Ishikawa (cell line): ENCODE measurements around the gene ABHD17C.

Source experiments
- CEBPB ChIP-seq: IDR thresholded peaks from 2 replicates; pipeline ENCODE4 v1.6.1; 2012
- CREB1 ChIP-seq: IDR thresholded peaks from 2 replicates; pipeline ENCODE4 v1.6.1; 2012; ENCODE audit warnings: low read depth
- EGR1 ChIP-seq: IDR thresholded peaks from 2 replicates; pipeline ENCODE4 v1.6.1; 2012
- EP300 ChIP-seq: IDR thresholded peaks from 2 replicates; pipeline ENCODE4 v1.6.1; 2012; ENCODE audit warnings: borderline replicate concordance
- FOXM1 ChIP-seq: IDR thresholded peaks from 2 replicates; pipeline ENCODE4 v1.6.1; 2012; ENCODE audit warnings: low read depth, borderline replicate concordance
- NFIC ChIP-seq: IDR thresholded peaks from 2 replicates; pipeline ENCODE4 v1.6.1; 2012
- RAD21 ChIP-seq: IDR thresholded peaks from 2 replicates; pipeline ENCODE4 v1.6.1; 2012; ENCODE audit warnings: low read depth
- REST ChIP-seq: IDR thresholded peaks from 2 replicates; pipeline ENCODE4 v1.6.1; 2012; ENCODE audit warnings: low read depth, mild to moderate bottlenecking
- TAF1 ChIP-seq: IDR thresholded peaks from 2 replicates; pipeline ENCODE4 v1.6.1; 2012; ENCODE audit warnings: low read depth, mild to moderate bottlenecking
- TCF12 ChIP-seq: IDR thresholded peaks from 2 replicates; pipeline ENCODE4 v1.6.1; 2012; ENCODE audit warnings: low read depth
- TEAD4 ChIP-seq: IDR thresholded peaks from 2 replicates; pipeline ENCODE4 v1.6.1; 2012
- USF1 ChIP-seq: IDR thresholded peaks from 2 replicates; pipeline ENCODE4 v1.6.1; 2012
- YY1 ChIP-seq: IDR thresholded peaks from 2 replicates; pipeline ENCODE4 v1.6.1; 2012; ENCODE audit warnings: low read depth
- ZBTB7A ChIP-seq: IDR thresholded peaks from 2 replicates; pipeline ENCODE4 v1.6.1; 2012; ENCODE audit warnings: low read depth
- TF ChIP-seq, protein P1 (sequence below): IDR thresholded peaks from 2 replicates; pipeline ENCODE4 v1.6.1; 2012

ABHD17C gene

GRCh38 chr15:80785811-80786354 is 90.8 kb downstream of the ABHD17C start:
- TF ChIP-seq ZBTB7A = no peak
- TF ChIP-seq CEBPB = no peak
- TF ChIP-seq, protein P1, sequence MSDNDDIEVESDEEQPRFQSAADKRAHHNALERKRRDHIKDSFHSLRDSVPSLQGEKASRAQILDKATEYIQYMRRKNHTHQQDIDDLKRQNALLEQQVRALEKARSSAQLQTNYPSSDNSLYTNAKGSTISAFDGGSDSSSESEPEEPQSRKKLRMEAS = no peak
- TF ChIP-seq REST = no peak
- TF ChIP-seq EGR1 = no peak
- TF ChIP-seq TEAD4 = no peak
- TF ChIP-seq NFIC = no peak
- TF ChIP-seq RAD21 = no peak
- TF ChIP-seq CREB1 = no peak
- no peak for TF ChIP-seq YY1
- no peak for TF ChIP-seq USF1
- no peak for TF ChIP-seq FOXM1
- TF ChIP-seq TAF1 = no peak
- TF ChIP-seq EP300 = no peak
- TF ChIP-seq TCF12 = no peak

GRCh38 chr15:80787316-80787715 is 92.2 kb downstream of the ABHD17C start:
- TF ChIP-seq REST (no peak), USF1 (no peak), TAF1 (no peak), EP300 (no peak), TEAD4 (no peak), YY1 (no peak), ZBTB7A (no peak)
- TF ChIP-seq, protein P1 = no peak

DNA sequence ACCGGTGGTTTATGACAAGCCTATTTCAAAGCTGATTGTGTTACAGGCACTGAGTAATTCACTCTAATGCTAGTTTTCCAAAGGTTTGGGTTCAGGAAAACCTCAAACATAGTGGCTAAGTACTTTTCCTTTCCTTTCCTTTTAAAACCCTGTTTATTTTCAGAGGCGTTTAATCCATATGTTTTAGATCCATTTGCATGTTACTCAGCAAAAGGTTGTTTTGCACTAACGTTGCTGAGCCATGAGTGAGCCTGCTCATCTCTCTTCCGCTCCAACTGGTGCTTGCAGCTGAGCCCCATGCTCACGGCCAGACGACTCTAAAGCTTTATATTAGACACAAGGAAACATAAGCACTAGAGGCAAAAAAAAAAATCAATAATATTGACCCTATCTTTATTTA is 93.4 kb downstream of the ABHD17C start:
- TF ChIP-seq FOXM1 = no peak
- TF ChIP-seq YY1 = no peak
- no peak for TF ChIP-seq NFIC
- TF ChIP-seq REST = no peak
- no peak for TF ChIP-seq TEAD4
- TF ChIP-seq, protein P1 = no peak
- TF ChIP-seq TCF12 = no peak
- no peak for TF ChIP-seq EGR1
- no peak for TF ChIP-seq CREB1
- TF ChIP-seq USF1 = no peak
- TF ChIP-seq TAF1 = no peak
- TF ChIP-seq RAD21 = no peak
- TF ChIP-seq EP300 = no peak
- no peak for TF ChIP-seq CEBPB
- no peak for TF ChIP-seq ZBTB7A

- no peak for TF ChIP-seq CREB1
- TF ChIP-seq FOXM1 = no peak
- TF ChIP-seq NFIC = no peak
- TF ChIP-seq TCF12 = no peak
- no peak for TF ChIP-seq EGR1
- no peak for TF ChIP-seq CEBPB
- TF ChIP-seq EP300 = no peak
- no peak for TF ChIP-seq TEAD4
- no peak for TF ChIP-seq RAD21
- TF ChIP-seq REST = no peak
- TF ChIP-seq, protein P1 = no peak
- TF ChIP-seq ZBTB7A = no peak
- TF ChIP-seq YY1 = no peak
- TF ChIP-seq TAF1 = no peak
- no peak for TF ChIP-seq USF1
Observed at GRCh38 chr15:80789296-80789695, 94.2 kb downstream of the ABHD17C start.
